Lower lobe of right lung (tissue), 2 donors: ENCODE measurements around the gene PTPRN2. TPM values are rescaled to one million over a fixed set of nuclear protein-coding genes. Genes with fewer than 3 reads are reported as not detected.

Experiments
- ATAC-seq, 2 donors: fragments of 200-7000 bp; cut with Tn5 transposase; one replicate each; pipeline ENCODE4 v1.9.1; 2020 to 2022; ENCODE audit warnings: mild to moderate bottlenecking in 2 of 2, moderate library complexity in 2 of 2
- DNase-seq: peaks from one replicate; pipeline ENCODE4 v3.0.0-alpha.2; 2020
- H3K27ac ChIP-seq: fragments of 200-600 bp; one replicate; pipeline ENCODE4 v1.8.0; 2022
- H3K27me3 ChIP-seq: fragments of 200-600 bp; one replicate; pipeline ENCODE4 v1.8.0; 2022; ENCODE audit warnings: low read depth
- H3K36me3 ChIP-seq: fragments of 200-600 bp; one replicate; pipeline ENCODE4 v1.8.0; 2022; ENCODE audit warnings: mild to moderate bottlenecking
- H3K4me1 ChIP-seq: fragments of 200-600 bp; one replicate; pipeline ENCODE4 v1.8.0; 2022
- H3K4me3 ChIP-seq: fragments of 200-600 bp; one replicate; pipeline ENCODE4 v1.8.0; 2022; ENCODE audit warnings: mild to moderate bottlenecking
- H3K9me3 ChIP-seq: fragments of 200-600 bp; one replicate; pipeline ENCODE4 v1.8.0; 2022
- intact Hi-C: fragments of 100-400 bp; cut with DNase I; formaldehyde crosslinking; loops from one replicate; pipeline ENCODE4 v1.11.0; 2022
- total RNA-seq: library from RNA; stranded (reverse); fragmentation: NEBNext Ultra II Directional; extraction: Animal tissue kit (Norgen Biotek cat#: 25700); gene quantifications from one replicate; pipeline ENCODE4 v1.2.1, GENCODE V29; 2021
- TF ChIP-seq, protein P1 (sequence below): fragments of 200-600 bp; IDR thresholded peaks from one replicate; pipeline ENCODE4 v1.8.0; 2022; ENCODE audit warnings: antibody characterized with exemption, mild to moderate bottlenecking
- donor health status: DM: no; HTN: yes; CAD: no; lungs with severe emphysema.

PTPRN2 gene
- total RNA-seq, 1 donor from 2014 or later, result 6.8 TPM

- H3K27ac ChIP-seq, result no peak overlapping the region
- H3K36me3 ChIP-seq, result no peaks in the 10 kb centered on the region
- ATAC-seq (no peak), DNase-seq (no peak)
- no peak overlapping the region for H3K4me3 ChIP-seq
- TF ChIP-seq, protein P1, sequence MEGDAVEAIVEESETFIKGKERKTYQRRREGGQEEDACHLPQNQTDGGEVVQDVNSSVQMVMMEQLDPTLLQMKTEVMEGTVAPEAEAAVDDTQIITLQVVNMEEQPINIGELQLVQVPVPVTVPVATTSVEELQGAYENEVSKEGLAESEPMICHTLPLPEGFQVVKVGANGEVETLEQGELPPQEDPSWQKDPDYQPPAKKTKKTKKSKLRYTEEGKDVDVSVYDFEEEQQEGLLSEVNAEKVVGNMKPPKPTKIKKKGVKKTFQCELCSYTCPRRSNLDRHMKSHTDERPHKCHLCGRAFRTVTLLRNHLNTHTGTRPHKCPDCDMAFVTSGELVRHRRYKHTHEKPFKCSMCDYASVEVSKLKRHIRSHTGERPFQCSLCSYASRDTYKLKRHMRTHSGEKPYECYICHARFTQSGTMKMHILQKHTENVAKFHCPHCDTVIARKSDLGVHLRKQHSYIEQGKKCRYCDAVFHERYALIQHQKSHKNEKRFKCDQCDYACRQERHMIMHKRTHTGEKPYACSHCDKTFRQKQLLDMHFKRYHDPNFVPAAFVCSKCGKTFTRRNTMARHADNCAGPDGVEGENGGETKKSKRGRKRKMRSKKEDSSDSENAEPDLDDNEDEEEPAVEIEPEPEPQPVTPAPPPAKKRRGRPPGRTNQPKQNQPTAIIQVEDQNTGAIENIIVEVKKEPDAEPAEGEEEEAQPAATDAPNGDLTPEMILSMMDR, result no peak
- no peaks in the 10 kb centered on the region for H3K4me1 ChIP-seq
- H3K9me3 ChIP-seq, result peaks cover 22% of the 10 kb centered on the region
- H3K27me3 ChIP-seq, result no peaks in the 10 kb centered on the region
- intact Hi-C loops, result no loop called here
Measured at GRCh38 chr7:157975401-157976372, 611.9 kb downstream of the PTPRN2 start.

DNA sequence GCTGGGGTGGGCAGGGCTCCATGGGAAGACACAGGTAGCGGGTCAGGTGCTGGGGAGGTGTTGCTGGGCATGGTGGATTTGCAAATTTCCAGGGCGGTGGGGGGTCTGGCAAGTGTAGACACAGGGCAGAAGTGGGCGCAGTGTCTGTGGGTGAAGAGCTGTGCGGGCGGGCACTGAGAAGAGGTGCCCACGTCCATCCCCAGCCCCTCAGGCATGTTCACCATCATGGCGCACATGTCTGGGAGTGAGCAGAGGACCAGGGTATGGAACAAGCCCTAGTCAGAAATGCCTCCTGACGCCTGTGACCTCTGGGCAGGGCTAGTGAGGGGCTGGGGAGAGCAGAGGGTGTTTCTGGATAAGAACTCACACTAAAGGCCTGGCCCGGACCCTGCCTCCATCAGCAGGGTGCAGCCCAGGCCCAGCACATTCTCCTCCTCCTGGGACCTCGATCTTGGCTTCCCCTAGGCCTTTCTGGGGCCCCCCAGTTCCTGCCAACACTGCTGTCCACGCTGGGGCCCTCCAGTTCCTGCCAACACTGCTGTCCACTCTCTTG is 612.9 kb downstream of the PTPRN2 start:
- no peaks in the 10 kb centered on the region for H3K27me3 ChIP-seq
- H3K36me3 ChIP-seq, result no peaks in the 10 kb centered on the region
- intact Hi-C loops, result no loop called here
- no peak overlapping the region for H3K4me3 ChIP-seq
- peaks cover 22% of the 10 kb centered on the region for H3K9me3 ChIP-seq
- no peaks in the 10 kb centered on the region for H3K4me1 ChIP-seq
- DNase-seq, result no peak
- H3K27ac ChIP-seq, result no peak overlapping the region
- no peak for ATAC-seq
- TF ChIP-seq, protein P1, result no peak

GRCh38 chr7:157973971-157974677 is 613.5 kb downstream of the PTPRN2 start:
- peaks cover 22% of the 10 kb centered on the region for H3K9me3 ChIP-seq
- H3K36me3 ChIP-seq, result no peaks in the 10 kb centered on the region
- H3K27ac ChIP-seq, result no peak overlapping the region
- H3K4me3 ChIP-seq, result no peak overlapping the region
- no peaks in the 10 kb centered on the region for H3K27me3 ChIP-seq
- ATAC-seq (no peak), DNase-seq (no peak)
- intact Hi-C loops, result no loop called here
- H3K4me1 ChIP-seq, result no peaks in the 10 kb centered on the region
- TF ChIP-seq, protein P1, result no peak

DNA sequence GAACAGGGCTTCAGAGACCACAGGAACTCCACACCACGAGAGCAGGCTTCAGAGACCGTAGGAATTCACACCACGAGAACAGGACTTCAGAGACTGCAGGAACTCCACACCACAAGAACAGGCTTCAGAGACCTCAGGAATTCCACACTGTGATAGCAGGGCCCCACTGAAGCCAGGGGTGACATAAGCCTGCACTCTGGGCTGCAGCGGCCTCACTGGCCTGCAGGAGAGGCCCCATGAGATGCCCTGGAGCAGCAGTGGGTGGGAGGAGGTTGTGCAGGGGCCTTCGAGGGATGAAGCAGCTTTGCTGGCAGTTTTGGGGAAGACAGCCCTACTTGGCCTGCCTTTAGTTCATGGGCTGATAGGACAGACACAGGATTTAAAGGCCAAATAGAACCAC is 614.7 kb downstream of the PTPRN2 start:
- Histone ChIP-seq H3K36me3 (no peaks in the 10 kb centered on the region), H3K27me3 (no peaks in the 10 kb centered on the region), H3K27ac (no peak overlapping the region), H3K4me1 (no peaks in the 10 kb centered on the region), H3K9me3 (peaks cover 22% of the 10 kb centered on the region), H3K4me3 (no peak overlapping the region)
- no peak for ATAC-seq
- TF ChIP-seq, protein P1, result no peak
- intact Hi-C loops, result no loop called here
- DNase-seq, result no peak

GRCh38 chr7:157971501-157971900 is 616.1 kb downstream of the PTPRN2 start:
- intact Hi-C loops, result no loop called here
- TF ChIP-seq, protein P1, result no peak
- H3K36me3 ChIP-seq, result no peaks in the 10 kb centered on the region
- no peaks in the 10 kb centered on the region for H3K4me1 ChIP-seq
- H3K27me3 ChIP-seq, result no peaks in the 10 kb centered on the region
- peaks cover 22% of the 10 kb centered on the region for H3K9me3 ChIP-seq
- no peak for DNase-seq
- no peak overlapping the region for H3K4me3 ChIP-seq
- ATAC-seq, result no peak
- no peak overlapping the region for H3K27ac ChIP-seq
